Measurements from ENCODE around the gene USHBP1.
"Not testable (repeated sequence)": the region's sequence is repeated elsewhere in the genome, so short reads cannot be mapped to it uniquely, and the experiment has no call there.

USHBP1 gene

GRCh38 chr19:17264641-17264979 lies at the start of gene USHBP1:
Gene USHBP1 (minus strand): TSS chr19:17264745. CDS start chr19:17264299, 446 bp downstream.
- DNase-seq (ENCODE audit: low read depth): no peak

GRCh38 chr19:17314007-17314593 lies 49.6 kb upstream of the USHBP1 start:
- no peak for DNase-seq (ENCODE audit: low read depth)

- no peak for DNase-seq (ENCODE audit: low read depth)
Measured at GRCh38 chr19:17312189-17313113, 47.9 kb upstream of the USHBP1 start.

- DNase-seq (ENCODE audit: low read depth): no peak
Measured at GRCh38 chr19:17311455-17312188, 47.1 kb upstream of the USHBP1 start.

- DNase-seq (ENCODE audit: low read depth): no peak
Measured at GRCh38 chr19:17309965-17310461, 45.5 kb upstream of the USHBP1 start.

- DNase-seq (ENCODE audit: low read depth): peak; percentile 99
Measured at GRCh38 chr19:17309198-17309964, 44.8 kb upstream of the USHBP1 start, which contains the start of gene DDA1. Gene DDA1 (plus strand): TSS chr19:17309563. CDS start chr19:17309655, 92 bp downstream.

- no peak for DNase-seq (ENCODE audit: low read depth)
Measured at GRCh38 chr19:17307876-17308377, 43.4 kb upstream of the USHBP1 start.

GRCh38 chr19:17306285-17306714 lies 41.8 kb upstream of the USHBP1 start:
- no peak for DNase-seq (ENCODE audit: low read depth)

GRCh38 chr19:17305517-17306284 lies 41.2 kb upstream of the USHBP1 start, which contains the start of gene MRPL34:
Gene MRPL34 (plus strand): TSS chr19:17305872. CDS start chr19:17305893, 21 bp downstream.
- DNase-seq (ENCODE audit: low read depth): peak; percentile 90

- DNase-seq (ENCODE audit: low read depth): no peak
Measured at GRCh38 chr19:17305216-17305516, 40.6 kb upstream of the USHBP1 start.

GRCh38 chr19:17304386-17305215 lies 40.1 kb upstream of the USHBP1 start:
- no peak for DNase-seq (ENCODE audit: low read depth)

- DNase-seq (ENCODE audit: low read depth): no peak
Measured at GRCh38 chr19:17303940-17304267, 39.4 kb upstream of the USHBP1 start.

GRCh38 chr19:17303167-17303939 lies 38.8 kb upstream of the USHBP1 start, which contains the start of gene ABHD8:
Gene ABHD8 (minus strand): TSS chr19:17303425. CDS start chr19:17301616, 1,809 bp downstream.
- peak; percentile 46 for DNase-seq (ENCODE audit: low read depth)

- no peak for DNase-seq (ENCODE audit: low read depth)
Measured at GRCh38 chr19:17302391-17303166, 38.0 kb upstream of the USHBP1 start.

- no peak for DNase-seq (ENCODE audit: low read depth)
Measured at GRCh38 chr19:17300992-17301619, 36.6 kb upstream of the USHBP1 start.

- DNase-seq (ENCODE audit: low read depth): no peak
Measured at GRCh38 chr19:17296976-17297375, 32.4 kb upstream of the USHBP1 start.

- DNase-seq (ENCODE audit: low read depth): no peak
Measured at GRCh38 chr19:17296273-17296672, 31.7 kb upstream of the USHBP1 start.

GRCh38 chr19:17295551-17295950 lies 31.0 kb upstream of the USHBP1 start:
- DNase-seq (ENCODE audit: low read depth): not testable (repeated sequence)
